Breast epithelium (tissue), 3 donors: ENCODE measurements around the gene KIF21B.

Experiments used
- POLR2A ChIP-seq: fragments of 450-650 bp; IDR thresholded peaks from one replicate; pipeline ENCODE4 v1.6.1; 2016; ENCODE audit warnings: antibody characterized with exemption, mild to moderate bottlenecking, moderate library complexity
- POLR2AphosphoS5 ChIP-seq, 3 donors: sonication (generic); formaldehyde crosslinking; IDR thresholded peaks; one replicate each; pipeline ENCODE4 v1.6.1; 2017; ENCODE audit warnings: antibody characterized with exemption in 3 of 3
- TF ChIP-seq, protein P1 (sequence below), 3 donors: fragments of 450-650 bp; IDR thresholded peaks; one replicate each; pipeline ENCODE4 v1.5.1; 2016 to 2017; ENCODE audit warnings: antibody characterized with exemption in 3 of 3, mild to moderate bottlenecking in 3 of 3, moderate library complexity in 3 of 3

DNA sequence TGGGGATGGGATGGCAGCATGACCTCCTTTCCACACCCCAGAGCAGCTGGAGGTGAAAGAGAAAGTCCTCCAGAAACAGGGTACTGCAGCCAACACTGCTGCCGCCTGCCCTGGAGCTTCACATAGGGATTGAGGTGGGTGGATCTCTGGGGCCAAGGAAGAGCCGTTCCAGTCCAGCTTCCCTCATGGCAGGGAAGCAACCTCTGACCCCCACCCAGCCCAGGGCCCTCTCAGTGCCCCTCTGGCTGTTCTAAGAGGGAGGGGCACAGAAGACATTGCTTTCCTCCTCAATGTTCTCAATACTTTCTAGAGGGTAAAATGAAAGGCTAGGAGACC lies 5.7 kb downstream of the KIF21B start:
- TF ChIP-seq, protein P1, sequence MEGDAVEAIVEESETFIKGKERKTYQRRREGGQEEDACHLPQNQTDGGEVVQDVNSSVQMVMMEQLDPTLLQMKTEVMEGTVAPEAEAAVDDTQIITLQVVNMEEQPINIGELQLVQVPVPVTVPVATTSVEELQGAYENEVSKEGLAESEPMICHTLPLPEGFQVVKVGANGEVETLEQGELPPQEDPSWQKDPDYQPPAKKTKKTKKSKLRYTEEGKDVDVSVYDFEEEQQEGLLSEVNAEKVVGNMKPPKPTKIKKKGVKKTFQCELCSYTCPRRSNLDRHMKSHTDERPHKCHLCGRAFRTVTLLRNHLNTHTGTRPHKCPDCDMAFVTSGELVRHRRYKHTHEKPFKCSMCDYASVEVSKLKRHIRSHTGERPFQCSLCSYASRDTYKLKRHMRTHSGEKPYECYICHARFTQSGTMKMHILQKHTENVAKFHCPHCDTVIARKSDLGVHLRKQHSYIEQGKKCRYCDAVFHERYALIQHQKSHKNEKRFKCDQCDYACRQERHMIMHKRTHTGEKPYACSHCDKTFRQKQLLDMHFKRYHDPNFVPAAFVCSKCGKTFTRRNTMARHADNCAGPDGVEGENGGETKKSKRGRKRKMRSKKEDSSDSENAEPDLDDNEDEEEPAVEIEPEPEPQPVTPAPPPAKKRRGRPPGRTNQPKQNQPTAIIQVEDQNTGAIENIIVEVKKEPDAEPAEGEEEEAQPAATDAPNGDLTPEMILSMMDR (IDR thresholded peaks at IDR 0.05): no peak
- TF ChIP-seq POLR2AphosphoS5 (IDR thresholded peaks at IDR 0.05): no peak
- TF ChIP-seq POLR2A: no peak
